K562 (cell line): ENCODE data around the gene ZFAND6. TPM values are rescaled to one million over a fixed set of nuclear protein-coding genes. Genes with fewer than 3 reads are reported as not detected.
A peak's percentile ranks its signal among the peaks of the same experiment; 100 is the strongest.
"Not testable (repeated sequence)": the region's sequence is repeated elsewhere in the genome, so short reads cannot be mapped to it uniquely, and the experiment has no call there.

Experiments used
- ATF1 ChIP-seq, 2 experiments: fragments of 450-650 bp in 1 of 2; IDR thresholded peaks; 2 replicates each; pipeline ENCODE4 v1.6.1; 2016; ENCODE audit warnings: missing compliant biosample characterization in 1 of 2, missing genetic modification characterization in 1 of 2
- CC2D1A ChIP-seq: fragments of 450-650 bp; IDR thresholded peaks from 2 replicates; pipeline ENCODE4 v1.6.1; 2017; ENCODE audit warnings: mild to moderate bottlenecking
- CHD1 ChIP-seq: fragments of 200-600 bp; sonication (generic); IDR thresholded peaks from one replicate; pipeline ENCODE4 v1.6.1; 2012; ENCODE audit warnings: mild to moderate bottlenecking, moderate library complexity, low read length, inconsistent platforms
- E2F6 ChIP-seq, 2 experiments: IDR thresholded peaks; 2 replicates each; pipeline ENCODE4 v1.6.1; 2011; ENCODE audit warnings: borderline replicate concordance in 1 of 2, control low read depth in 1 of 2, low read depth in 1 of 2, low read length in 1 of 2, mild to moderate bottlenecking in 1 of 2, mixed read lengths in 1 of 2, moderate library complexity in 1 of 2; ENCODE audit not compliant: insufficient read depth in 1 of 2, insufficient read length in 1 of 2, poor library complexity in 1 of 2, severe bottlenecking in 1 of 2; ENCODE audit errors: extremely low read depth in 1 of 2
- ELF2 ChIP-seq: fragments of 250-450 bp; sonication (Bioruptor Pico); IDR thresholded peaks from 2 replicates; pipeline ENCODE4 v1.5.0; 2021; ENCODE audit warnings: mild to moderate bottlenecking
- EP400 ChIP-seq: fragments of 450-650 bp; IDR thresholded peaks from 2 replicates; pipeline ENCODE4 v1.6.1; 2017; ENCODE audit warnings: antibody characterized with exemption, mild to moderate bottlenecking, moderate library complexity
- FOSL1 ChIP-seq: fragments of 200-800 bp; sonication (Bioruptor generic); conservative IDR thresholded peaks from 2 replicates; pipeline ENCODE4 v1.6.1; 2016; ENCODE audit warnings: missing genetic modification characterization, missing compliant biosample characterization
- GATA2 ChIP-seq: sonication (generic); formaldehyde crosslinking; IDR thresholded peaks from 2 replicates; pipeline ENCODE4 v1.4.0; 2020; ENCODE audit warnings: mild to moderate bottlenecking, missing genetic modification reagents
- PTBP1 ChIP-seq: fragments of 200-400 bp; formaldehyde crosslinking; IDR thresholded peaks from 2 replicates; pipeline ENCODE4 v1.6.1; 2017; ENCODE audit warnings: low read depth, low read length
- SMARCA4 ChIP-seq: fragments of 450-650 bp; IDR thresholded peaks from 2 replicates; pipeline ENCODE4 v1.6.1; 2016
- SMARCE1 ChIP-seq: fragments of 450-650 bp; IDR thresholded peaks from 2 replicates; pipeline ENCODE4 v1.7.1; 2016; ENCODE audit warnings: mild to moderate bottlenecking
- SUPT5H ChIP-seq: fragments of 450-650 bp; IDR thresholded peaks from 2 replicates; pipeline ENCODE4 v1.6.1; 2016
- TAF1 ChIP-seq: IDR thresholded peaks from 2 replicates; pipeline ENCODE4 v1.6.1; 2011; ENCODE audit warnings: mild to moderate bottlenecking, low read length, moderate library complexity; ENCODE audit not compliant: insufficient read depth, control insufficient read depth, severe bottlenecking; ENCODE audit errors: extremely low read depth
- TEAD4 ChIP-seq, 2 experiments: sonication (generic) in 1 of 2; formaldehyde crosslinking in 1 of 2; IDR thresholded peaks; 2 replicates each; pipeline versions ENCODE4 v1.6.1 to v1.8.0; 2012 to 2022; ENCODE audit warnings: borderline replicate concordance in 1 of 2, inconsistent platforms in 1 of 2, low read length in 1 of 2, mild to moderate bottlenecking in 1 of 2, missing genetic modification reagents in 1 of 2
- TRIM24 ChIP-seq, 2 experiments: fragments of 450-650 bp; IDR thresholded peaks; 2 replicates each; pipeline ENCODE4 v1.6.1; 2016
- ZNF41 ChIP-seq: fragments of 250-450 bp; sonication (Bioruptor Pico); conservative IDR thresholded peaks from 2 replicates; pipeline ENCODE4 v1.4.0; 2020; ENCODE audit warnings: mild to moderate bottlenecking
- polyA plus RNA-seq, 8 experiments: library from polyadenylated mRNA; depleted of rRNA in 4 of 8; stranded (reverse) in 5 of 8; unstranded in 3 of 8; fragments of >200 nt; fragmentation: Nextera tagmentation in 2 of 8; fragmentation: Illumina TruSeq in 1 of 8; extraction: Ambion mirVana in 2 of 8; extraction: Trizol in 1 of 8; gene quantifications; 2 replicates each; pipeline versions ENCODE4 v1.2.1 to v1.2.3, GENCODE V29; 2011 to 2014; ENCODE audit warnings: inconsistent platforms in 1 of 8, missing spikeins in 1 of 8
- total RNA-seq, 7 experiments: library from RNA; depleted of rRNA in 6 of 7; stranded (reverse); fragments of >200 nt in 6 of 7; fragmentation: Illumina TruSeq in 2 of 7; extraction: Trizol in 2 of 7; gene quantifications; 2 replicates each; pipeline versions ENCODE4 v1.2.1 to v1.2.3, GENCODE V29; 2011 to 2021; ENCODE audit warnings: low replicate concordance in 1 of 7
- TF ChIP-seq, protein P1 (sequence below), 2 experiments: fragments of 200-800 bp in 1 of 2; sonication (Bioruptor generic) in 1 of 2; sonication (generic) in 1 of 2; formaldehyde crosslinking in 1 of 2; IDR thresholded peaks in 1 of 2; conservative IDR thresholded peaks in 1 of 2; 2 replicates each; pipeline versions ENCODE4 v1.5.0 to v1.6.1; 2016 to 2020; ENCODE audit warnings: missing compliant biosample characterization in 1 of 2, missing genetic modification characterization in 1 of 2, missing genetic modification reagents in 1 of 2
- TF ChIP-seq, protein P2 (sequence below), 2 experiments: fragments of 450-650 bp in 1 of 2; sonication (generic) in 1 of 2; formaldehyde crosslinking in 1 of 2; IDR thresholded peaks in 1 of 2; conservative IDR thresholded peaks in 1 of 2; 2 replicates each; pipeline versions ENCODE4 v1.6.1 to v1.8.1; 2016 to 2023; ENCODE audit warnings: mild to moderate bottlenecking in 2 of 2, moderate library complexity in 2 of 2, inconsistent platforms in 1 of 2, missing genetic modification reagents in 1 of 2
- TF ChIP-seq, protein P3 (sequence below): sonication (generic); formaldehyde crosslinking; IDR thresholded peaks from 2 replicates; pipeline ENCODE4 v1.8.0; 2022; ENCODE audit warnings: missing genetic modification reagents, mild to moderate bottlenecking, moderate library complexity, borderline replicate concordance

The ZFAND6 gene
- total and polyA plus RNA-seq, 9 of the 15 experiments (the other 6 are each of a cell fraction or from before 2014, with no cell fraction given) = 53.9 to 206 (median 88.9) TPM

- peak in 1 of 2 experiments; percentile 26 for TF ChIP-seq E2F6 (IDR thresholded peaks at IDR 0.05; ENCODE audit: borderline replicate concordance in 1 of 2, extremely low read depth in 1 of 2, insufficient read depth in 1 of 2, insufficient read length in 1 of 2, low read depth in 1 of 2, low read length in 1 of 2, poor library complexity in 1 of 2, severe bottlenecking in 1 of 2)
- TF ChIP-seq TEAD4 (IDR thresholded peaks at IDR 0.05; ENCODE audit: low read length) = peak; percentile 73
- not testable (repeated sequence) for TF ChIP-seq TEAD4 (CRISPR knock-in tag; IDR thresholded peaks at IDR 0.05; ENCODE audit: borderline replicate concordance); ATF1 (CRISPR knock-in tag; IDR thresholded peaks at IDR 0.05)
- peak; percentile 65 for TF ChIP-seq CHD1
- TF ChIP-seq GATA2 (CRISPR knock-in tag) = peak; percentile 72; the same call in 1 of the 2 replicates
- peak; percentile 96 for TF ChIP-seq SMARCE1
- peak; percentile 35; the same call in 1 of the 2 replicates for TF ChIP-seq SUPT5H
- TF ChIP-seq FOSL1 (tag) = peak; percentile 99
- TF ChIP-seq, protein P1, sequence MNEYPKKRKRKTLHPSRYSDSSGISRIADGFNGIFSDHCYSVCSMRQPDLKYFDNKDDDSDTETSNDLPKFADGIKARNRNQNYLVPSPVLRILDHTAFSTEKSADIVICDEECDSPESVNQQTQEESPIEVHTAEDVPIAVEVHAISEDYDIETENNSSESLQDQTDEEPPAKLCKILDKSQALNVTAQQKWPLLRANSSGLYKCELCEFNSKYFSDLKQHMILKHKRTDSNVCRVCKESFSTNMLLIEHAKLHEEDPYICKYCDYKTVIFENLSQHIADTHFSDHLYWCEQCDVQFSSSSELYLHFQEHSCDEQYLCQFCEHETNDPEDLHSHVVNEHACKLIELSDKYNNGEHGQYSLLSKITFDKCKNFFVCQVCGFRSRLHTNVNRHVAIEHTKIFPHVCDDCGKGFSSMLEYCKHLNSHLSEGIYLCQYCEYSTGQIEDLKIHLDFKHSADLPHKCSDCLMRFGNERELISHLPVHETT (CRISPR knock-in tag; conservative IDR thresholded peaks at IDR 0.05 in 1 of 2, IDR thresholded peaks at IDR 0.05 in 1 of 2) = peak in 1 of 2 experiments; percentile 52; a peak in 2 of 4 replicates
- TF ChIP-seq ATF1 (tag; IDR thresholded peaks at IDR 0.05) = peak; percentile 66
- peak; percentile 95 for TF ChIP-seq SMARCA4
- TF ChIP-seq TAF1 = peak; percentile 24
- TF ChIP-seq ELF2 = peak; percentile 23; the same call in 1 of the 2 replicates
- TF ChIP-seq ZNF41 = 0 out of 2 replicates have a peak, but pooled peaks have one; percentile 12
- TF ChIP-seq PTBP1 = peak; percentile 92
- TF ChIP-seq, protein P2, sequence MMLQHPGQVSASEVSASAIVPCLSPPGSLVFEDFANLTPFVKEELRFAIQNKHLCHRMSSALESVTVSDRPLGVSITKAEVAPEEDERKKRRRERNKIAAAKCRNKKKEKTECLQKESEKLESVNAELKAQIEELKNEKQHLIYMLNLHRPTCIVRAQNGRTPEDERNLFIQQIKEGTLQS (IDR thresholded peaks at IDR 0.05) = peak; percentile 99
- TF ChIP-seq, protein P2 (CRISPR knock-in tag; conservative IDR thresholded peaks at IDR 0.05) = peak; percentile 98
- peak; percentile 79 to 84 for TF ChIP-seq TRIM24 (IDR thresholded peaks at IDR 0.05)
- TF ChIP-seq EP400 = peak; percentile 69; the same call in 1 of the 2 replicates
- TF ChIP-seq, protein P3, sequence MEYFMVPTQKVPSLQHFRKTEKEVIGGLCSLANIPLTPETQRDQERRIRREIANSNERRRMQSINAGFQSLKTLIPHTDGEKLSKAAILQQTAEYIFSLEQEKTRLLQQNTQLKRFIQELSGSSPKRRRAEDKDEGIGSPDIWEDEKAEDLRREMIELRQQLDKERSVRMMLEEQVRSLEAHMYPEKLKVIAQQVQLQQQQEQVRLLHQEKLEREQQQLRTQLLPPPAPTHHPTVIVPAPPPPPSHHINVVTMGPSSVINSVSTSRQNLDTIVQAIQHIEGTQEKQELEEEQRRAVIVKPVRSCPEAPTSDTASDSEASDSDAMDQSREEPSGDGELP (CRISPR knock-in tag) = peak; percentile 95
- peak; percentile 72; the same call in 1 of the 2 replicates for TF ChIP-seq CC2D1A
These were observed 96.1 kb downstream of the ZFAND6 start (continued) for GRCh38 chr15:80155378-80156175.
